ENCODE data around the gene MAML2. TPM values are rescaled to one million over a fixed set of nuclear protein-coding genes. Genes with fewer than 3 reads are reported as not detected.

Gene MAML2
- total and polyA plus RNA-seq, 2 of the 8 experiments (the other 6 are each of a cell fraction or from before 2014, with no cell fraction given) = 3.8 to 6.6 TPM

DNA sequence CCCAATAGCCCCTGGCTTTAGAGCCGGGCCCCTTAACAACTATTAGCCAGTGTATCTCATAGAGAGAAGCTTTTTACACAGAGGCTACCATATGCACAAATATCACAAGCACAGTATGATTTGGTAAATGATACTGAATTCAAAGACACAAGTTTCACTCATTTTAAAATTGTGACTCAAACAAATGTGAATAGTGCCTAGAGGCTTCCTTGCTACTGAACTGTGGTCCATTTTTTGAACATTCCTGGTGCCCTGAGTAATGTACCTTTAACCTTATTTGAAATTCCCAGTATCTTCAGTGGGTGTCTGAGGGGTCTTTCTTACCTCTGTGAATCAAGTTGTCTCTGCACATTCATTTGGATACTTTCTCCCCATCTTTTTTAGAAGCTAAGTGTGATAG is 156.2 kb downstream of the MAML2 start:
- H4K5ac ChIP-seq (ENCODE audit: insufficient read length, low read depth, low read length) = no peak overlapping the region
- H3K14ac ChIP-seq (ENCODE audit: insufficient read length) = no peak overlapping the region
- no peak overlapping the region for H3K56ac ChIP-seq (replicated peaks; ENCODE audit: insufficient read length, low read depth, low read length)
- FAIRE-seq (no peak), DNase-seq (ENCODE audit: low read depth in 1 of 2, low spot score in 2 of 2) (no peak)
- ChIA-PET CTCF (ENCODE audit: partially characterized antibody) (interaction anchor here (0.6 to 1.6 kb wide), 4 partner anchors 10 to 262 kb away, joined by 3 to 4 read pairs (median 3); no protein-coding TSS in a partner anchor), POLR2A (ENCODE audit: partially characterized antibody) (interaction anchor here (2.3 kb wide), 1 partner anchor 9 kb away, joined by 12 read pairs; no protein-coding TSS in a partner anchor)
- H3K4me1 ChIP-seq (replicated peaks in 1 of 4; ENCODE audit: control insufficient read depth in 3 of 4, insufficient read depth in 4 of 4, low read length in 3 of 4) = peaks cover 0 to 3% (median 1%) of the 10 kb centered on the region in 4 experiments; a peak in 3 of 7 replicates
- no peak overlapping the region for H4K91ac ChIP-seq (replicated peaks; ENCODE audit: insufficient read length, low read length)
- H3K79me1 ChIP-seq (ENCODE audit: low read depth, low read length) = no peaks in the 10 kb centered on the region
- H2BK20ac ChIP-seq (ENCODE audit: low read length) = no peak overlapping the region
- H3K4me3 ChIP-seq (ENCODE audit: extremely low read depth in 1 of 4, insufficient read depth in 2 of 4, low read depth in 3 of 4, low read length in 4 of 4) = no peak overlapping the region
- H2AFZ ChIP-seq (ENCODE audit: low read length) = no peak overlapping the region
- no peak overlapping the region for H3K18ac ChIP-seq (ENCODE audit: extremely low read depth, low read length)
- H3K4me2 ChIP-seq (ENCODE audit: insufficient read depth in 1 of 2, low read depth in 2 of 2, low read length in 2 of 2) = no peak overlapping the region
- H3K9me3 ChIP-seq (ENCODE audit: insufficient read depth in 2 of 2, low read depth in 1 of 2, low read length in 1 of 2) = no peaks in the 10 kb centered on the region
- no peak overlapping the region for H3K4ac ChIP-seq (replicated peaks; ENCODE audit: insufficient read length, low read depth, low read length)
- no peak overlapping the region for H3K23ac ChIP-seq (ENCODE audit: insufficient read length)
- H3K27ac ChIP-seq (ENCODE audit: low read depth, low read length) = no peak overlapping the region
- no peaks in the 10 kb centered on the region for H3K23me2 ChIP-seq (ENCODE audit: low read depth, low read length)
- no peaks in the 10 kb centered on the region for H3K27me3 ChIP-seq (replicated peaks in 1 of 4; ENCODE audit: control insufficient read depth in 3 of 4, extremely low read depth in 1 of 4, insufficient read depth in 3 of 4, low read length in 3 of 4)
- H4K20me1 ChIP-seq (replicated peaks in 1 of 2; ENCODE audit: control insufficient read depth in 1 of 2, insufficient read depth in 2 of 2, low read length in 2 of 2) = no peaks in the 10 kb centered on the region
- no peak overlapping the region for H2BK120ac ChIP-seq (replicated peaks; ENCODE audit: low read depth, low read length)
- no peak overlapping the region for H4K8ac ChIP-seq (ENCODE audit: extremely low read depth, insufficient read depth, low read length)
- H3K79me2 ChIP-seq (ENCODE audit: control insufficient read depth in 1 of 2, insufficient read depth in 2 of 2, low read length in 2 of 2) = no peaks in the 10 kb centered on the region
- 95% methylated on average over 1 of the region's 1 CpG; no CpG with 5 or more reads in 1 of the 2 experiments for WGBS, 2 experiments (ENCODE audit: extremely low coverage in 1 of 2, insufficient coverage in 1 of 2, insufficient read length in 1 of 2, insufficient replicate concordance in 2 of 2, low coverage in 1 of 2, low lambda C conversion rate in 2 of 2, missing lambda C conversion rate in 1 of 2)
- H2BK15ac ChIP-seq (ENCODE audit: low read length) = no peak overlapping the region
- H2BK12ac ChIP-seq (ENCODE audit: low read depth, low read length) = no peak overlapping the region
- no peak overlapping the region for H3K9ac ChIP-seq (replicated peaks in 1 of 4; ENCODE audit: extremely low read depth in 1 of 4, low read depth in 3 of 4, low read length in 3 of 4)
- H2AK5ac ChIP-seq (ENCODE audit: low read depth, low read length) = no peak overlapping the region
- TF ChIP-seq CTBP2 (IDR thresholded peaks at IDR 0.05; ENCODE audit: borderline replicate concordance, insufficient read depth, insufficient read length, low read length) = no peak
- no peak overlapping the region for H2BK5ac ChIP-seq (ENCODE audit: low read depth, low read length)
- no peaks in the 10 kb centered on the region for H3K36me3 ChIP-seq (ENCODE audit: control insufficient read depth in 2 of 4, insufficient read depth in 4 of 4, low read length in 3 of 4)
